HFFc6 (cell line): Measurements from ENCODE around the gene RAI1. TPM values are rescaled to one million over a fixed set of nuclear protein-coding genes. Genes with fewer than 3 reads are reported as not detected.

Experiments
- DNase-seq: peaks from one replicate; pipeline ENCODE4 v3.0.0-alpha.2; 2018
- H3K27ac Mint-ChIP-seq: 2 replicates; pipeline ENCODE4 v1.8.0; 2020; ENCODE audit warnings: mild to moderate bottlenecking, mixed read lengths
- H3K27me3 Mint-ChIP-seq: 2 replicates; pipeline ENCODE4 v1.8.0; 2021; ENCODE audit warnings: mild to moderate bottlenecking, moderate library complexity, mixed read lengths; ENCODE audit not compliant: insufficient read depth
- H3K36me3 Mint-ChIP-seq: 2 replicates; pipeline ENCODE4 v1.8.0; 2021; ENCODE audit warnings: low read depth, mixed read lengths
- H3K4me1 Mint-ChIP-seq: 2 replicates; pipeline ENCODE4 v1.8.0; 2020; ENCODE audit warnings: low read depth, mixed read lengths
- H3K4me3 Mint-ChIP-seq: 2 replicates; pipeline ENCODE4 v1.8.0; 2020; ENCODE audit warnings: mild to moderate bottlenecking, moderate library complexity, mixed read lengths
- H3K9me3 Mint-ChIP-seq: 2 replicates; pipeline ENCODE4 v1.8.0; 2020; ENCODE audit warnings: mild to moderate bottlenecking, mixed read lengths
- CTCF ChIP-seq: fragments of 200-600 bp; sonication (generic); IDR thresholded peaks from 2 replicates; pipeline ENCODE4 v1.5.0; 2021; ENCODE audit warnings: antibody characterized with exemption, mild to moderate bottlenecking
- total RNA-seq, 6 experiments: library from RNA; stranded (reverse); fragmentation: NEBNext Ultra II Directional; extraction: Animal tissue kit (Norgen Biotek cat#: 25700); gene quantifications; 2 replicates in 1 of 6; 3 replicates in 5 of 6; pipeline ENCODE4 v1.2.3, GENCODE V29; 2021

RAI1 gene
- total RNA-seq, 6 experiments from 2014 or later = 26.9 to 29.3 (median 29.0) TPM

GRCh38 chr17:17760350-17760749 lies 79.1 kb downstream of the RAI1 start:
- Mint-ChIP-seq H3K4me1 (peaks cover 21% of the 10 kb centered on the region), H3K27me3 (no peaks in the 10 kb centered on the region), H3K9me3 (no peaks in the 10 kb centered on the region), H3K4me3 (no peak overlapping the region), H3K36me3 (no peaks in the 10 kb centered on the region), H3K27ac (no peak overlapping the region)
- no peak for TF ChIP-seq CTCF
- DNase-seq = no peak

DNA sequence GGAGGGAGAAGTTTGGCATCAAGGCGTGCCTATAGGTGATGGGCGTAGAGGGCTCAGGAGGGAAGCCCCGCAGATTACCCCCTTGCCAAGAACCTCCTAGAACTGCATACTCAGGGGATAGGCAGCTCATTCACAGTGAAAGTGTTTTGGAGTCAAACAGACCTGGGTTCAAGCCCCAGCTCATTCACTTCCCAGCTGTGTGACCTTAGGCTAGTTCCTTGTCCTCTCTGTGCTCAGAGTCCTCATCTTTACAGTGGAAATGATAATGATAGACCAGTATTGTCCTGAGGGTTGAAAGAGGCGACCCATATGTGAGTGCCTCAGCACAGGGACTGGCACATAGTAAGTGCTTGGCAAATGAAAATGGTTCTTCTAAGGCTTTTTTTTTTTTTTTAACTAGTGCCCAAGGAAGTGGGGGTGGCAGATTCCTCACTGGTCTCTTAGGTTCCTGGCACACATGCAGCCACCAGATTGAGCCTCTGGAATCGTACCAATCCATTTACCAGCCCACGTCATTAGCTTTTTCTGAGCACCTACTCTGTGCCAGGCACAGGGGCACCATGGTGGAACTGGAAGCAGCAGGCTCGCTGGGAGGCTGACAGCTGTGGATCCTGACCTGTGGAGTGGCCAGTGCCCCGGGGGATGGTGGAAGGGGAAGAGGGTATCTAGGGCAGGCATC lies 79.8 kb downstream of the RAI1 start:
- Mint-ChIP-seq H3K4me1 (peaks cover 24% of the 10 kb centered on the region), H3K4me3 (no peak overlapping the region), H3K27me3 (no peaks in the 10 kb centered on the region), H3K9me3 (no peaks in the 10 kb centered on the region), H3K27ac (peak overlapping the region; percentile 40; the same call in 1 of the 2 replicates), H3K36me3 (no peaks in the 10 kb centered on the region)
- no peak for TF ChIP-seq CTCF
- DNase-seq = no peak

- peaks cover 24% of the 10 kb centered on the region for H3K4me1 Mint-ChIP-seq
- DNase-seq = no peak
- H3K4me3 Mint-ChIP-seq = no peak overlapping the region
- no peaks in the 10 kb centered on the region for H3K27me3 Mint-ChIP-seq
- no peaks in the 10 kb centered on the region for H3K36me3 Mint-ChIP-seq
- no peaks in the 10 kb centered on the region for H3K9me3 Mint-ChIP-seq
- no peak overlapping the region for H3K27ac Mint-ChIP-seq
- TF ChIP-seq CTCF = no peak
Measured at GRCh38 chr17:17761894-17762743, 80.9 kb downstream of the RAI1 start.

DNA sequence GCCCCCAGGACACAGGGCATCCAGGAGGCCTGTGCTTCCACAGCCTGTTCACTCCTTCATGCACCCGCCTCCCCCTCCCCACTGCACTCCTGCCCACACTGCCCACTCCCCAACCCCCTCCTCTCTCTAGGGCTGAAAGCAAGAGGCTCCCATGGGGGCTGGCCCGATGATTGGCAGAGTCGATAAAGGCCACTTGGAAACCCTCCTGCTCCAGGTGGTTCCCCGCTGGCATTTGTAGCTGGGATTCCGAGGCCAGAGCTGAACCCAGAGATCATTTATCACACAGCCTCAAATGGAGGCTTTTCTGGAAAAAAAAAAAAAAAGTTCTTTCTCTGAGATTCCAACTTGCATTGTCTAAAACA lies 81.5 kb downstream of the RAI1 start:
- no peaks in the 10 kb centered on the region for H3K36me3 Mint-ChIP-seq
- H3K4me3 Mint-ChIP-seq = no peak overlapping the region
- no peak overlapping the region for H3K27ac Mint-ChIP-seq
- no peak for DNase-seq
- peaks cover 24% of the 10 kb centered on the region for H3K4me1 Mint-ChIP-seq
- H3K27me3 Mint-ChIP-seq = no peaks in the 10 kb centered on the region
- no peaks in the 10 kb centered on the region for H3K9me3 Mint-ChIP-seq
- no peak for TF ChIP-seq CTCF

DNA sequence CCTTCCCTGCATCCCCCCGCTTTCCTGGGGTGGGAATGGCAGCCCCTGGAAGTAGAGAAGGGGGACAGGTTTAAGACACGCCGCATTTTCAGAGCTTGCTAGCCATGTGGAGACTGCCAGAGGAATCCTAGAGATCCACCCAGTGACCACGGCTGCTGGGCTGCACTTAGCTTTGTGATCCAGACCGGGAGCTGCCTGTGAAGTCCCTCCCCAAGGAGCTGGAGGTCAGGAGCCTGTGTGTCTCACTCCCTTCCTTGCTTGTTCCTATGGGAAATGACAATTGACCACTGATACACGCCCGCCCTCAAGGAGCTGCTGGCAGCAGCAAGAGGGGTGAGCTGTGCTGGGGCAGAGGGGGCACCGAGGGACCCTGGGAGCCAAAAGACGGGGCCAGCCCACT lies 81.9 kb downstream of the RAI1 start:
- Mint-ChIP-seq H3K4me3 (no peak overlapping the region), H3K27me3 (no peaks in the 10 kb centered on the region), H3K36me3 (no peaks in the 10 kb centered on the region), H3K4me1 (peaks cover 24% of the 10 kb centered on the region), H3K9me3 (no peaks in the 10 kb centered on the region), H3K27ac (no peak overlapping the region)
- TF ChIP-seq CTCF = no peak
- DNase-seq = no peak
